AG10803 (cell line): ENCODE results near the gene RAI14.

Experiments used
- DNase-seq: peaks from one replicate; pipeline ENCODE4 v3.0.0; 2010; ENCODE audit warnings: low read depth
- H3K4me3 ChIP-seq: 2 replicates; pipeline ENCODE4 v1.5.1; 2011; ENCODE audit warnings: mild to moderate bottlenecking, low read length, control low read depth
- CTCF ChIP-seq: conservative IDR thresholded peaks from 2 replicates; pipeline ENCODE4 v1.5.1; 2011; ENCODE audit warnings: mild to moderate bottlenecking, low read length, control low read depth, inconsistent platforms

RAI14 gene

GRCh38 chr5:34685485-34686165 is 29.5 kb downstream of the RAI14 start:
- no peak overlapping the region for H3K4me3 ChIP-seq
- no peak; the same call in 1 of the 2 replicates for TF ChIP-seq CTCF
- peak; percentile 56 for DNase-seq

- peak; percentile 90 for DNase-seq
- 0 out of 2 replicates have a peak, but pooled peaks have one; percentile 8 for TF ChIP-seq CTCF
- H3K4me3 ChIP-seq: no peak overlapping the region
Observed at GRCh38 chr5:34686762-34687268, 30.7 kb downstream of the RAI14 start.

GRCh38 chr5:34687269-34688011 is 31.3 kb downstream of the RAI14 start:
- no peak overlapping the region for H3K4me3 ChIP-seq
- DNase-seq: peak; percentile 82
- TF ChIP-seq CTCF: no peak

- DNase-seq: no peak
- no peak for TF ChIP-seq CTCF
- no peak overlapping the region for H3K4me3 ChIP-seq
Observed at GRCh38 chr5:34688015-34688810, 32.1 kb downstream of the RAI14 start.

GRCh38 chr5:34690301-34690700 is 34.2 kb downstream of the RAI14 start:
- no peak for DNase-seq
- no peak for TF ChIP-seq CTCF
- H3K4me3 ChIP-seq: no peak overlapping the region

GRCh38 chr5:34690898-34691297 is 34.8 kb downstream of the RAI14 start:
- no peak for TF ChIP-seq CTCF
- DNase-seq: no peak

More at GRCh38 chr5:34690898-34691297, 34.8 kb downstream of the RAI14 start:
- H3K4me3 ChIP-seq: no peak overlapping the region
